Endodermal cell (in vitro differentiated cells): ENCODE data around the gene THYN1. TPM values are rescaled to one million over a fixed set of nuclear protein-coding genes. Genes with fewer than 3 reads are reported as not detected.

Experiments
- DNase-seq: peaks from one replicate; pipeline ENCODE4 v3.0.0-alpha.2; 2017
- H3K27ac ChIP-seq: 2 replicates; pipeline ENCODE4 v1.5.1; 2013; ENCODE audit warnings: mild to moderate bottlenecking, low read depth, low read length, moderate library complexity
- H3K27me3 ChIP-seq: 2 replicates; pipeline ENCODE4 v1.6.1; 2013; ENCODE audit warnings: mild to moderate bottlenecking, low read length, moderate library complexity; ENCODE audit not compliant: insufficient read depth, control insufficient read depth, poor library complexity, severe bottlenecking
- H3K36me3 ChIP-seq: 2 replicates; pipeline ENCODE4 v1.7.0; 2013; ENCODE audit warnings: mild to moderate bottlenecking, low read length, moderate library complexity; ENCODE audit not compliant: control insufficient read depth, insufficient read depth
- H3K4me1 ChIP-seq: one replicate; pipeline ENCODE4 v1.7.0; 2013; ENCODE audit warnings: low read length; ENCODE audit not compliant: control insufficient read depth, insufficient read depth
- H3K4me3 ChIP-seq: 2 replicates; pipeline ENCODE4 v1.5.1; 2013; ENCODE audit warnings: mild to moderate bottlenecking, low read length, moderate library complexity
- H3K9ac ChIP-seq: 2 replicates; pipeline ENCODE4 v1.6.1; 2013; ENCODE audit warnings: mild to moderate bottlenecking, low read length, moderate library complexity; ENCODE audit not compliant: poor library complexity, severe bottlenecking; ENCODE audit errors: extremely low read depth
- H3K9me3 ChIP-seq: 2 replicates; pipeline ENCODE4 v1.6.1; 2013; ENCODE audit warnings: mild to moderate bottlenecking, low read length, moderate library complexity; ENCODE audit not compliant: control insufficient read depth
- H3K27ac Mint-ChIP-seq: 2 replicates; pipeline ENCODE4 v1.8.0; 2020; ENCODE audit warnings: mixed read lengths
- H3K27me3 Mint-ChIP-seq: 2 replicates; pipeline ENCODE4 v1.8.0; 2021; ENCODE audit warnings: mild to moderate bottlenecking, mixed read lengths; ENCODE audit not compliant: insufficient read depth
- H3K36me3 Mint-ChIP-seq: 2 replicates; pipeline ENCODE4 v1.8.0; 2020; ENCODE audit warnings: low read depth, mixed read lengths
- H3K4me1 Mint-ChIP-seq: 2 replicates; pipeline ENCODE4 v1.8.0; 2020; ENCODE audit warnings: mixed read lengths
- H3K4me3 Mint-ChIP-seq: 2 replicates; pipeline ENCODE4 v1.8.0; 2020; ENCODE audit warnings: mild to moderate bottlenecking, moderate library complexity, mixed read lengths
- H3K9me3 Mint-ChIP-seq: 2 replicates; pipeline ENCODE4 v1.8.0; 2020; ENCODE audit warnings: mild to moderate bottlenecking, mixed read lengths
- CTCF ChIP-seq: fragments of 200-600 bp; sonication (generic); conservative IDR thresholded peaks from 2 replicates; pipeline ENCODE4 v1.5.0; 2021; ENCODE audit warnings: antibody characterized with exemption, mild to moderate bottlenecking
- WGBS, 2 experiments: methylation state at CpG; one replicate each; pipeline versions ENCODE4 v1.1.5 to v1.1.7; 2013; ENCODE audit warnings: missing lambda C conversion rate in 2 of 2, mixed read lengths in 1 of 2; ENCODE audit not compliant: insufficient coverage in 1 of 2, insufficient read length in 1 of 2; 5-methylcytosine and 5-hydroxymethylcytosine counted together
- total RNA-seq, 2 donors: library from RNA; stranded (reverse); fragmentation: NEBNext Ultra II Directional in 1 of 2; extraction: Animal tissue kit (Norgen Biotek cat#: 25700) in 1 of 2; gene quantifications; 2 replicates in 1 of 2; 3 replicates in 1 of 2; pipeline ENCODE4 v1.2.1, GENCODE V29; 2021

THYN1 gene
- total RNA-seq, 2 donors from 2014 or later = 61.3 to 81.6 TPM

- DNase-seq = peak; percentile 62
- Histone ChIP-seq H3K9me3 (no peaks in the 10 kb centered on the region), H3K4me1 (no peaks in the 10 kb centered on the region), H3K9ac (peak overlapping the region; percentile 40), H3K27me3 (no peaks in the 10 kb centered on the region), H3K4me3 (peak overlapping the region; percentile 99), H3K27ac (no peak overlapping the region), H3K36me3 (peaks cover 34% of the 10 kb centered on the region)
- Mint-ChIP-seq H3K36me3 (peaks cover 38% of the 10 kb centered on the region), H3K4me3 (peak overlapping the region; percentile 79), H3K27ac (peak overlapping the region; percentile 77), H3K4me1 (peaks cover 20% of the 10 kb centered on the region), H3K27me3 (no peaks in the 10 kb centered on the region), H3K9me3 (no peaks in the 10 kb centered on the region)
- 15 to 18% methylated on average over 16 to 27 of the region's 27 CpGs for whole genome bisulfite sequencing, 2 experiments
- TF ChIP-seq CTCF = no peak
Measured at GRCh38 chr11:134252346-134253187, 585 bp downstream of the THYN1 start.

- no peak for TF ChIP-seq CTCF
- H3K27me3 Mint-ChIP-seq = no peaks in the 10 kb centered on the region
- H3K27me3 ChIP-seq = no peaks in the 10 kb centered on the region
Measured at GRCh38 chr11:134250675-134251074, 2.5 kb downstream of the THYN1 start.

GRCh38 chr11:134250246-134250645 is 2.9 kb downstream of the THYN1 start:
- Histone ChIP-seq H3K36me3 (peaks cover 44% of the 10 kb centered on the region), H3K9ac (no peak overlapping the region), H3K9me3 (no peaks in the 10 kb centered on the region), H3K4me1 (no peaks in the 10 kb centered on the region), H3K4me3 (no peak overlapping the region), H3K27ac (no peak overlapping the region), H3K27me3 (no peaks in the 10 kb centered on the region)
- WGBS, 2 experiments = 82 to 94% methylated on average over 3 of the region's 3 CpGs
- Mint-ChIP-seq H3K4me1 (peaks cover 20% of the 10 kb centered on the region), H3K36me3 (peaks cover 34% of the 10 kb centered on the region), H3K9me3 (no peaks in the 10 kb centered on the region), H3K27me3 (no peaks in the 10 kb centered on the region), H3K4me3 (no peak overlapping the region), H3K27ac (no peak overlapping the region)
- no peak for TF ChIP-seq CTCF
- no peak for DNase-seq

More at GRCh38 chr11:134250675-134251074, 2.5 kb downstream of the THYN1 start:
- H3K9me3 Mint-ChIP-seq = no peaks in the 10 kb centered on the region
- no peaks in the 10 kb centered on the region for H3K9me3 ChIP-seq
- no peak overlapping the region for H3K27ac Mint-ChIP-seq
- no peak overlapping the region for H3K4me3 Mint-ChIP-seq
- peaks cover 20% of the 10 kb centered on the region for H3K4me1 Mint-ChIP-seq
- H3K36me3 Mint-ChIP-seq = peaks cover 34% of the 10 kb centered on the region
- no peak for DNase-seq
- H3K9ac ChIP-seq = no peak overlapping the region
- H3K4me3 ChIP-seq = no peak overlapping the region
- H3K36me3 ChIP-seq = peaks cover 44% of the 10 kb centered on the region
- no peaks in the 10 kb centered on the region for H3K4me1 ChIP-seq
- H3K27ac ChIP-seq = no peak overlapping the region
- 92 to 93% methylated on average over 1 to 2 of the region's 2 CpGs for WGBS, 2 experiments
